ENCODE measurements around the gene NFYB. TPM values are rescaled to one million over a fixed set of nuclear protein-coding genes. Genes with fewer than 3 reads are reported as not detected.

The NFYB gene
- total RNA-seq, 1 experiment from 2014 or later = 22.4 TPM

DNA sequence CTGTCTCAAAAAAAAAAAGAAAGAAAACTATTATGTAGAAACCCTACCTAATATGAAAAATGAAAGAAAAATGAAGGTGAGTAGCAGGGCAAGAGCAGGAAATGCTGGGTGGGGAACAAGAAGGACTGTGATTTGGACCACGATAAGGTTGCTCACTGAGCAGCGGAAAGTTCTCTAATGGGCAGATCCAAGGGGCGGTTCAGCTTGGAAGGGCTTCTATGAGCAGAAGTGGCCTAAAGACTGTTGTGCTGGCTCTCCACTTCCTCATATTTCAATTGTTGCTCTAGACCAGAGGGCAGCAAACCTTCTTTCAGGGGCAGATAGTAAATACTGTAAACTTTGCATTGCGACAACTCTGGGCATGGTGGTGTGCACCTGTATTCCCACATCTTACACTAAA, 16.3 kb upstream of the NFYB start:
- Histone ChIP-seq H3K9me3 (ENCODE audit: control insufficient read depth in 1 of 2, insufficient read depth in 1 of 2, low read depth in 1 of 2, low read length in 2 of 2) (no peaks in the 10 kb centered on the region), H3K36me3 (ENCODE audit: control insufficient read depth in 1 of 2, insufficient read depth in 2 of 2, low read length in 2 of 2) (no peaks in the 10 kb centered on the region), H3K4me1 (ENCODE audit: control insufficient read depth in 1 of 2, insufficient read depth in 2 of 2, low read length in 2 of 2) (no peaks in the 10 kb centered on the region), H3K4me2 (ENCODE audit: low read length) (no peak overlapping the region), H3K79me2 (ENCODE audit: insufficient read depth, low read length) (no peaks in the 10 kb centered on the region), H3K9me2 (ENCODE audit: insufficient read depth) (no peaks in the 10 kb centered on the region), H2AFZ (ENCODE audit: low read depth, low read length, poor library complexity, severe bottlenecking) (no peak overlapping the region), H4K20me1 (ENCODE audit: insufficient read depth) (no peaks in the 10 kb centered on the region), H3K27ac (ENCODE audit: low read depth, low read length) (no peak overlapping the region), H3K27me3 (ENCODE audit: insufficient read depth, low read length) (no peaks in the 10 kb centered on the region), H3K9ac (ENCODE audit: low read length) (no peak overlapping the region), H3K4me3 (replicated peaks in 1 of 2; ENCODE audit: low read depth in 1 of 2, low read length in 2 of 2) (no peak overlapping the region)
- ChIA-PET CTCF (no interaction called here), RAD21 (ENCODE audit: low non-redundant PET in 1 of 2, low total read pairs in 2 of 2, uncharacterized antibody in 2 of 2, unreplicated experiment in 2 of 2) (no interaction called here), POLR2A (no interaction called here)
- TF ChIP-seq SRF (IDR thresholded peaks at IDR 0.05; ENCODE audit: low read depth) = no peak
- no peak for TF ChIP-seq EGR1 (IDR thresholded peaks at IDR 0.05; ENCODE audit: low read depth)
- TF ChIP-seq YY1 (IDR thresholded peaks at IDR 0.05; ENCODE audit: extremely low read depth, insufficient replicate concordance, low read depth, low read length) = no peak
- TF ChIP-seq, protein P1, sequence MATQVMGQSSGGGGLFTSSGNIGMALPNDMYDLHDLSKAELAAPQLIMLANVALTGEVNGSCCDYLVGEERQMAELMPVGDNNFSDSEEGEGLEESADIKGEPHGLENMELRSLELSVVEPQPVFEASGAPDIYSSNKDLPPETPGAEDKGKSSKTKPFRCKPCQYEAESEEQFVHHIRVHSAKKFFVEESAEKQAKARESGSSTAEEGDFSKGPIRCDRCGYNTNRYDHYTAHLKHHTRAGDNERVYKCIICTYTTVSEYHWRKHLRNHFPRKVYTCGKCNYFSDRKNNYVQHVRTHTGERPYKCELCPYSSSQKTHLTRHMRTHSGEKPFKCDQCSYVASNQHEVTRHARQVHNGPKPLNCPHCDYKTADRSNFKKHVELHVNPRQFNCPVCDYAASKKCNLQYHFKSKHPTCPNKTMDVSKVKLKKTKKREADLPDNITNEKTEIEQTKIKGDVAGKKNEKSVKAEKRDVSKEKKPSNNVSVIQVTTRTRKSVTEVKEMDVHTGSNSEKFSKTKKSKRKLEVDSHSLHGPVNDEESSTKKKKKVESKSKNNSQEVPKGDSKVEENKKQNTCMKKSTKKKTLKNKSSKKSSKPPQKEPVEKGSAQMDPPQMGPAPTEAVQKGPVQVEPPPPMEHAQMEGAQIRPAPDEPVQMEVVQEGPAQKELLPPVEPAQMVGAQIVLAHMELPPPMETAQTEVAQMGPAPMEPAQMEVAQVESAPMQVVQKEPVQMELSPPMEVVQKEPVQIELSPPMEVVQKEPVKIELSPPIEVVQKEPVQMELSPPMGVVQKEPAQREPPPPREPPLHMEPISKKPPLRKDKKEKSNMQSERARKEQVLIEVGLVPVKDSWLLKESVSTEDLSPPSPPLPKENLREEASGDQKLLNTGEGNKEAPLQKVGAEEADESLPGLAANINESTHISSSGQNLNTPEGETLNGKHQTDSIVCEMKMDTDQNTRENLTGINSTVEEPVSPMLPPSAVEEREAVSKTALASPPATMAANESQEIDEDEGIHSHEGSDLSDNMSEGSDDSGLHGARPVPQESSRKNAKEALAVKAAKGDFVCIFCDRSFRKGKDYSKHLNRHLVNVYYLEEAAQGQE (IDR thresholded peaks at IDR 0.05; ENCODE audit: low read depth) = no peak
- no peak for TF ChIP-seq EZH2 (IDR thresholded peaks at IDR 0.05)
- TF ChIP-seq, protein P2, sequence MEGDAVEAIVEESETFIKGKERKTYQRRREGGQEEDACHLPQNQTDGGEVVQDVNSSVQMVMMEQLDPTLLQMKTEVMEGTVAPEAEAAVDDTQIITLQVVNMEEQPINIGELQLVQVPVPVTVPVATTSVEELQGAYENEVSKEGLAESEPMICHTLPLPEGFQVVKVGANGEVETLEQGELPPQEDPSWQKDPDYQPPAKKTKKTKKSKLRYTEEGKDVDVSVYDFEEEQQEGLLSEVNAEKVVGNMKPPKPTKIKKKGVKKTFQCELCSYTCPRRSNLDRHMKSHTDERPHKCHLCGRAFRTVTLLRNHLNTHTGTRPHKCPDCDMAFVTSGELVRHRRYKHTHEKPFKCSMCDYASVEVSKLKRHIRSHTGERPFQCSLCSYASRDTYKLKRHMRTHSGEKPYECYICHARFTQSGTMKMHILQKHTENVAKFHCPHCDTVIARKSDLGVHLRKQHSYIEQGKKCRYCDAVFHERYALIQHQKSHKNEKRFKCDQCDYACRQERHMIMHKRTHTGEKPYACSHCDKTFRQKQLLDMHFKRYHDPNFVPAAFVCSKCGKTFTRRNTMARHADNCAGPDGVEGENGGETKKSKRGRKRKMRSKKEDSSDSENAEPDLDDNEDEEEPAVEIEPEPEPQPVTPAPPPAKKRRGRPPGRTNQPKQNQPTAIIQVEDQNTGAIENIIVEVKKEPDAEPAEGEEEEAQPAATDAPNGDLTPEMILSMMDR (IDR thresholded peaks at IDR 0.05 in 2 of 3, conservative IDR thresholded peaks at IDR 0.05 in 1 of 3; ENCODE audit: borderline replicate concordance in 1 of 3, insufficient read depth in 1 of 3, low read depth in 2 of 3, low read length in 2 of 3) = no peak
- TF ChIP-seq, protein P3, sequence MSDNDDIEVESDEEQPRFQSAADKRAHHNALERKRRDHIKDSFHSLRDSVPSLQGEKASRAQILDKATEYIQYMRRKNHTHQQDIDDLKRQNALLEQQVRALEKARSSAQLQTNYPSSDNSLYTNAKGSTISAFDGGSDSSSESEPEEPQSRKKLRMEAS (IDR thresholded peaks at IDR 0.05) = no peak
- TF ChIP-seq JUND (IDR thresholded peaks at IDR 0.05) = no peak
- TF ChIP-seq RAD21 (IDR thresholded peaks at IDR 0.05; ENCODE audit: low read depth) = no peak
- TF ChIP-seq, protein P4, sequence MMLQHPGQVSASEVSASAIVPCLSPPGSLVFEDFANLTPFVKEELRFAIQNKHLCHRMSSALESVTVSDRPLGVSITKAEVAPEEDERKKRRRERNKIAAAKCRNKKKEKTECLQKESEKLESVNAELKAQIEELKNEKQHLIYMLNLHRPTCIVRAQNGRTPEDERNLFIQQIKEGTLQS (IDR thresholded peaks at IDR 0.05) = no peak
- TF ChIP-seq TCF7L2 (IDR thresholded peaks at IDR 0.05; ENCODE audit: borderline replicate concordance, extremely low read depth, insufficient read depth, insufficient read length) = no peak
- TF ChIP-seq CEBPB (IDR thresholded peaks at IDR 0.05; ENCODE audit: low read depth) = no peak
- TF ChIP-seq FOSL1 (IDR thresholded peaks at IDR 0.05; ENCODE audit: low read depth) = no peak
- no peak for TF ChIP-seq ZFX (IDR thresholded peaks at IDR 0.05)
- TF ChIP-seq SIN3A (IDR thresholded peaks at IDR 0.05; ENCODE audit: low read depth) = no peak
- BruUV-seq (replicated peaks) = no TSS peak
- intact Hi-C loops (cut with micrococcal nuclease) = no loop called here
- DNase-seq (ENCODE audit: low read depth, low spot score) = no peak
- no peak for ATAC-seq
